WERI-Rb-1 (cell line): ENCODE results near the gene SIGLEC1.

ENCODE experiments used
- DNase-seq: peaks from one replicate; pipeline ENCODE4 v3.0.0-alpha.2; 2020
- H3K27ac ChIP-seq: fragments of 250-450 bp; sonication (Bioruptor Pico); 2 replicates; pipeline ENCODE4 v1.5.1; 2020; ENCODE audit warnings: mild to moderate bottlenecking, moderate library complexity
- H3K27me3 ChIP-seq: fragments of 250-450 bp; sonication (Bioruptor Pico); 2 replicates; pipeline ENCODE4 v1.5.1; 2021; ENCODE audit warnings: mild to moderate bottlenecking, low read depth, moderate library complexity; ENCODE audit not compliant: insufficient read depth, severe bottlenecking
- H3K36me3 ChIP-seq: fragments of 250-450 bp; sonication (Bioruptor Pico); 2 replicates; pipeline ENCODE4 v1.5.1; 2020; ENCODE audit warnings: mild to moderate bottlenecking, moderate library complexity
- H3K4me3 ChIP-seq: 2 replicates; pipeline ENCODE4 v1.5.1; 2011; ENCODE audit warnings: low read depth, mild to moderate bottlenecking, control low read depth, low read length
- H3K9me3 ChIP-seq: fragments of 250-450 bp; sonication (Bioruptor Pico); 2 replicates; pipeline ENCODE4 v1.5.1; 2021; ENCODE audit warnings: mild to moderate bottlenecking, moderate library complexity; ENCODE audit not compliant: severe bottlenecking
- CTCF ChIP-seq: IDR thresholded peaks from 2 replicates; pipeline ENCODE4 v1.5.1; 2011; ENCODE audit warnings: low read depth, mild to moderate bottlenecking, control low read depth, inconsistent platforms, low read length

SIGLEC1 gene

GRCh38 chr20:3751675-3752385, 39.4 kb upstream of the SIGLEC1 start:
- Histone ChIP-seq H3K27ac (no peak overlapping the region), H3K4me3 (no peak overlapping the region), H3K36me3 (peaks cover 14% of the 10 kb centered on the region), H3K9me3 (no peaks in the 10 kb centered on the region), H3K27me3 (no peaks in the 10 kb centered on the region)
- DNase-seq, result no peak
- no peak for TF ChIP-seq CTCF

GRCh38 chr20:3751305-3751674, 38.9 kb upstream of the SIGLEC1 start:
- DNase-seq, result no peak
- H3K9me3 ChIP-seq, result no peaks in the 10 kb centered on the region
- no peaks in the 10 kb centered on the region for H3K27me3 ChIP-seq
- H3K27ac ChIP-seq, result no peak overlapping the region
- 0 out of 2 replicates have a peak, but pooled peaks have one; percentile 10 for TF ChIP-seq CTCF
- H3K4me3 ChIP-seq, result no peak overlapping the region
- H3K36me3 ChIP-seq, result peaks cover 12% of the 10 kb centered on the region

- peak; percentile 82 for DNase-seq
- Histone ChIP-seq H3K27me3 (no peaks in the 10 kb centered on the region), H3K9me3 (no peaks in the 10 kb centered on the region), H3K27ac (peak overlapping the region; percentile 52), H3K36me3 (peaks cover 12% of the 10 kb centered on the region), H3K4me3 (peak overlapping the region; percentile 55)
- peak; percentile 91 for TF ChIP-seq CTCF
Observed at GRCh38 chr20:3749689-3750531, 37.5 kb upstream of the SIGLEC1 start.

- Histone ChIP-seq H3K9me3 (no peaks in the 10 kb centered on the region), H3K36me3 (peaks cover 12% of the 10 kb centered on the region), H3K27me3 (no peaks in the 10 kb centered on the region), H3K27ac (peak overlapping the region; percentile 49), H3K4me3 (peak overlapping the region; percentile 22; the same call in 1 of the 2 replicates)
- no peak for DNase-seq
- no peak for TF ChIP-seq CTCF
Observed at GRCh38 chr20:3749087-3749688, 36.8 kb upstream of the SIGLEC1 start.

GRCh38 chr20:3748073-3748472, 35.7 kb upstream of the SIGLEC1 start:
- no peak for TF ChIP-seq CTCF
- H3K4me3 ChIP-seq, result no peak overlapping the region
- no peaks in the 10 kb centered on the region for H3K27me3 ChIP-seq
- H3K27ac ChIP-seq, result no peak overlapping the region
- H3K36me3 ChIP-seq, result peaks cover 12% of the 10 kb centered on the region
- no peak for DNase-seq
- no peaks in the 10 kb centered on the region for H3K9me3 ChIP-seq
